Activated CD4-positive, alpha-beta T cell treated with anti-CD3 and anti-CD28 coated beads for 1 hour (primary cell): ENCODE data around the gene KCNIP4.

Source experiments
- DNase-seq: peaks from one replicate; pipeline ENCODE4 v3.0.0-alpha.2; 2020

The KCNIP4 gene

GRCh38 chr4:20901851-20902250 lies 1046.7 kb downstream of the KCNIP4 start:
- no peak for DNase-seq

GRCh38 chr4:20899591-20899990 lies 1049.0 kb downstream of the KCNIP4 start:
- no peak for DNase-seq

- no peak for DNase-seq
Measured at GRCh38 chr4:20895988-20896387, 1052.6 kb downstream of the KCNIP4 start.

GRCh38 chr4:20895208-20895607 lies 1053.4 kb downstream of the KCNIP4 start:
- no peak for DNase-seq

- DNase-seq: no peak
Measured at GRCh38 chr4:20890761-20891160, 1057.8 kb downstream of the KCNIP4 start.

- no peak for DNase-seq
Measured at GRCh38 chr4:20889901-20890300, 1058.7 kb downstream of the KCNIP4 start.

- no peak for DNase-seq
Measured at GRCh38 chr4:20883677-20884076, 1064.9 kb downstream of the KCNIP4 start.

GRCh38 chr4:20883231-20883630 lies 1065.3 kb downstream of the KCNIP4 start:
- no peak for DNase-seq

GRCh38 chr4:20882500-20882899 lies 1066.1 kb downstream of the KCNIP4 start:
- DNase-seq: no peak

- DNase-seq: no peak
Measured at GRCh38 chr4:20881658-20882057, 1066.9 kb downstream of the KCNIP4 start.

GRCh38 chr4:20878806-20879205 lies 1069.8 kb downstream of the KCNIP4 start:
- DNase-seq: no peak

GRCh38 chr4:20870436-20870835 lies 1078.1 kb downstream of the KCNIP4 start:
- no peak for DNase-seq

- DNase-seq: no peak
Measured at GRCh38 chr4:20868108-20868507, 1080.5 kb downstream of the KCNIP4 start.

- no peak for DNase-seq
Measured at GRCh38 chr4:20860878-20861277, 1087.7 kb downstream of the KCNIP4 start.

- no peak for DNase-seq
Measured at GRCh38 chr4:20859097-20859781, 1089.3 kb downstream of the KCNIP4 start.

GRCh38 chr4:20857081-20857480 lies 1091.5 kb downstream of the KCNIP4 start:
- no peak for DNase-seq

GRCh38 chr4:20847124-20847747 lies 1101.3 kb downstream of the KCNIP4 start:
- DNase-seq: no peak

GRCh38 chr4:20844311-20844710 lies 1104.3 kb downstream of the KCNIP4 start:
- DNase-seq: no peak

- DNase-seq: no peak
Measured at GRCh38 chr4:20840648-20841190, 1107.9 kb downstream of the KCNIP4 start.

- DNase-seq: no peak
Measured at GRCh38 chr4:20839957-20840356, 1108.6 kb downstream of the KCNIP4 start.

- no peak for DNase-seq
Measured at GRCh38 chr4:20838476-20838875, 1110.1 kb downstream of the KCNIP4 start.

GRCh38 chr4:20832826-20833225 lies 1115.7 kb downstream of the KCNIP4 start:
- no peak for DNase-seq

- DNase-seq: no peak
Measured at GRCh38 chr4:20831746-20832145, 1116.8 kb downstream of the KCNIP4 start.

GRCh38 chr4:20829617-20830357 lies 1118.8 kb downstream of the KCNIP4 start:
- no peak for DNase-seq
